HepG2 (cell line): ENCODE measurements around the gene KCNQ1OT1. TPM values are rescaled to one million over a fixed set of nuclear protein-coding genes. Genes with fewer than 3 reads are reported as not detected.

Experiments used
- ATAC-seq: fragments of 200-7000 bp; cut with Tn5 transposase; 3 replicates; pipeline ENCODE4 v1.9.1; 2020; ENCODE audit warnings: mild to moderate bottlenecking, moderate library complexity
- BruUV-seq: library from RNA; stranded (reverse); fragments of 400-500 nt; replicated peaks from 2 replicates; lab custom pipeline; 2021; lab: Mats Ljungman, UMichigan
- CTCF ChIA-PET: fragments of 300-600 bp; formaldehyde crosslinking; extraction: SDS; loops from one replicate; lab custom pipeline; 2021; ENCODE audit warnings: low total read pairs, inconsistent platforms, low intra/inter-chr PET ratio; lab: Yijun Ruan, JAX
- POLR2A ChIA-PET: fragments of 350-600 bp; sonication (Branson Sonifier 250); formaldehyde crosslinking; loops from one replicate; lab custom pipeline; 2020; ENCODE audit warnings: antibody characterized with exemption, inconsistent platforms; lab: Yijun Ruan, JAX
- DNase-seq: peaks from one replicate; pipeline ENCODE4 v3.0.0-alpha.2; 2015; ENCODE audit warnings: low spot score
- FAIRE-seq: peaks from 3 replicates; lab custom pipeline; 2011; peaks lifted over from hg19 to GRCh38; lab: Jason Lieb, UNC
- H2AFZ ChIP-seq: one replicate; pipeline ENCODE4 v1.6.1; 2011; ENCODE audit warnings: low read length, inconsistent platforms
- H3K27ac ChIP-seq: fragments of 300-600 bp; 3 replicates; pipeline ENCODE4 v1.8.0; 2011; ENCODE audit warnings: mixed run types, mild to moderate bottlenecking, mixed read lengths, low read length, inconsistent platforms; ENCODE audit not compliant: insufficient read depth; ENCODE audit errors: extremely low read length
- H3K27me3 ChIP-seq, 2 experiments: fragments of 200-600 bp in 1 of 2; 2 replicates in 1 of 2; 3 replicates in 1 of 2; pipeline versions ENCODE4 v1.6.0 to v1.8.0; 2011; ENCODE audit warnings: low read length in 2 of 2, mild to moderate bottlenecking in 2 of 2, moderate library complexity in 2 of 2, inconsistent platforms in 1 of 2; ENCODE audit not compliant: insufficient read depth in 2 of 2, control insufficient read depth in 1 of 2
- H3K36me3 ChIP-seq, 2 experiments: fragments of 200-600 bp in 1 of 2; replicated peaks in 1 of 2; 2 replicates in 1 of 2; 3 replicates in 1 of 2; pipeline versions ENCODE4 v1.5.1 to v1.8.0; 2011; ENCODE audit warnings: low read length in 2 of 2, inconsistent platforms in 1 of 2; ENCODE audit not compliant: insufficient read depth in 2 of 2, control insufficient read depth in 1 of 2
- H3K4me1 ChIP-seq: 2 replicates; pipeline ENCODE4 v1.5.1; 2012; ENCODE audit warnings: low read length, inconsistent platforms; ENCODE audit not compliant: insufficient read depth
- H3K4me2 ChIP-seq: 2 replicates; pipeline ENCODE4 v1.6.0; 2011; ENCODE audit warnings: low read depth, low read length, inconsistent platforms
- H3K4me3 ChIP-seq, 3 experiments: fragments of 200-600 bp in 1 of 3; sonication (generic), shearing (Covaris generic) in 1 of 3; replicated peaks in 1 of 3; 2 replicates each; pipeline ENCODE4 v1.5.1; 2011 to 2016; ENCODE audit warnings: low read length in 3 of 3, inconsistent platforms in 2 of 3, low read depth in 2 of 3, mild to moderate bottlenecking in 2 of 3, control low read depth in 1 of 3, mixed read lengths in 1 of 3; ENCODE audit not compliant: insufficient read depth in 1 of 3
- H3K79me2 ChIP-seq: one replicate; pipeline ENCODE4 v1.6.1; 2011; ENCODE audit warnings: low read length, inconsistent platforms; ENCODE audit not compliant: insufficient read depth
- H3K9ac ChIP-seq: 2 replicates; pipeline ENCODE4 v1.6.0; 2011; ENCODE audit warnings: mild to moderate bottlenecking, low read depth, low read length, inconsistent platforms; ENCODE audit not compliant: insufficient read depth
- H3K9me3 ChIP-seq: 2 replicates; pipeline ENCODE4 v1.5.1; 2012; ENCODE audit warnings: mild to moderate bottlenecking, low read length
- H4K20me1 ChIP-seq: 2 replicates; pipeline ENCODE4 v1.6.0; 2011; ENCODE audit warnings: inconsistent platforms, mild to moderate bottlenecking, low read length, moderate library complexity; ENCODE audit not compliant: insufficient read depth
- ATF7 ChIP-seq, 2 experiments: fragments of 450-650 bp in 1 of 2; sonication (generic) in 1 of 2; formaldehyde crosslinking in 1 of 2; IDR thresholded peaks; 2 replicates each; pipeline versions ENCODE4 v1.4.0 to v1.6.1; 2016 to 2020; ENCODE audit warnings: antibody characterized with exemption in 1 of 2, mild to moderate bottlenecking in 1 of 2, missing genetic modification reagents in 1 of 2
- GATA4 ChIP-seq: sonication (generic); IDR thresholded peaks from 2 replicates; pipeline ENCODE4 v1.6.1; 2016; ENCODE audit warnings: antibody characterized with exemption, low read depth, borderline replicate concordance
- POLR2AphosphoS2 ChIP-seq: IDR thresholded peaks from 2 replicates; pipeline ENCODE4 v1.6.1; 2011; ENCODE audit warnings: low read depth, low read length, improper control_type of control experiment
- RXRA ChIP-seq: sonication (generic); formaldehyde crosslinking; IDR thresholded peaks from 2 replicates; pipeline ENCODE4 v1.5.1; 2020; ENCODE audit warnings: missing genetic modification reagents
- SIX4 ChIP-seq: sonication (generic); formaldehyde crosslinking; IDR thresholded peaks from 2 replicates; pipeline ENCODE4 v1.4.0; 2020; ENCODE audit warnings: missing genetic modification reagents
- TRIM22 ChIP-seq: fragments of 450-650 bp; IDR thresholded peaks from 2 replicates; pipeline ENCODE4 v1.6.1; 2017
- TRIM24 ChIP-seq: sonication (generic); formaldehyde crosslinking; IDR thresholded peaks from 2 replicates; pipeline ENCODE4 v1.8.0; 2022; ENCODE audit warnings: mild to moderate bottlenecking, missing genetic modification reagents
- ZBTB40 ChIP-seq, 2 experiments: fragments of 450-650 bp in 1 of 2; sonication (generic) in 1 of 2; formaldehyde crosslinking in 1 of 2; IDR thresholded peaks; 2 replicates each; pipeline versions ENCODE4 v1.6.1 to v1.8.0; 2016 to 2022; ENCODE audit warnings: antibody characterized with exemption in 1 of 2, mild to moderate bottlenecking in 1 of 2, missing genetic modification reagents in 1 of 2
- ZNF256 ChIP-seq: sonication (generic); formaldehyde crosslinking; conservative IDR thresholded peaks from 2 replicates; pipeline ENCODE4 v1.4.0; 2020; ENCODE audit warnings: missing genetic modification reagents
- ZNF296 ChIP-seq: sonication (generic); formaldehyde crosslinking; conservative IDR thresholded peaks from 2 replicates; pipeline ENCODE4 v1.5.0; 2020; ENCODE audit warnings: mild to moderate bottlenecking, missing genetic modification reagents
- ZNF513 ChIP-seq: sonication (generic); formaldehyde crosslinking; conservative IDR thresholded peaks from 2 replicates; pipeline ENCODE4 v1.5.0; 2020; ENCODE audit warnings: missing genetic modification reagents
- ZNF629 ChIP-seq: sonication (generic); formaldehyde crosslinking; conservative IDR thresholded peaks from 2 replicates; pipeline ENCODE4 v1.5.0; 2020; ENCODE audit warnings: missing genetic modification reagents
- ZNF672 ChIP-seq: sonication (generic); formaldehyde crosslinking; IDR thresholded peaks from 2 replicates; pipeline ENCODE4 v1.8.1; 2022; ENCODE audit warnings: missing genetic modification reagents
- WGBS: methylation state at CpG from one replicate; pipeline ENCODE4 v1.1.6; 2017; ENCODE audit warnings: low lambda C conversion rate; 5-methylcytosine and 5-hydroxymethylcytosine counted together
- in situ Hi-C: cut with HindIII; loops from 2 replicates; pipeline ENCODE4 v1.10.0; 2017; ENCODE audit warnings: low pct_unique_long_range_greater_than_20kb; ENCODE audit not compliant: extremely low pct_ligation_motif_present
- intact Hi-C: fragments of 100-400 bp; cut with micrococcal nuclease; formaldehyde crosslinking; loops from one replicate; pipeline ENCODE4 v1.10.0; 2022; ENCODE audit not compliant: unreplicated experiment
- polyA plus RNA-seq, 8 experiments: library from polyadenylated mRNA; depleted of rRNA in 3 of 8; stranded (reverse) in 7 of 8; unstranded in 1 of 8; fragments of >200 nt; fragmentation: Illumina TruSeq in 4 of 8; extraction: Trizol in 4 of 8; gene quantifications; 2 replicates each; pipeline versions ENCODE4 v1.2.1 to v1.2.3, GENCODE V29; 2011 to 2016; ENCODE audit warnings: low read depth in 4 of 8, missing spikeins in 1 of 8, mixed read lengths in 1 of 8; ENCODE audit not compliant: insufficient read depth in 1 of 8
- total RNA-seq, 5 experiments: library from RNA; depleted of rRNA; stranded (reverse); fragments of >200 nt; fragmentation: Illumina TruSeq; extraction: Trizol; gene quantifications; 2 replicates each; pipeline ENCODE4 v1.2.3, GENCODE V29; 2016; ENCODE audit warnings: low read depth in 1 of 5

Gene KCNQ1OT1
- total and polyA plus RNA-seq, 2 of the 13 experiments (the other 11 are each of a cell fraction or from before 2014, with no cell fraction given) = 1.3 to 18.9 TPM

- no peak for TF ChIP-seq ATF7 (IDR thresholded peaks at IDR 0.05)
- TF ChIP-seq ATF7 (CRISPR knock-in tag; IDR thresholded peaks at IDR 0.05) = no peak
- TF ChIP-seq RXRA (CRISPR knock-in tag) = no peak
- TF ChIP-seq ZNF629 (CRISPR knock-in tag) = no peak
- no peak for TF ChIP-seq ZNF672 (CRISPR knock-in tag)
- no peak for TF ChIP-seq ZNF513 (CRISPR knock-in tag)
- TF ChIP-seq ZNF296 = no peak
- no peak for TF ChIP-seq GATA4
- no peak for TF ChIP-seq TRIM22
- no peak for TF ChIP-seq SIX4 (CRISPR knock-in tag)
- no peak for TF ChIP-seq POLR2AphosphoS2
- TF ChIP-seq TRIM24 = no peak
- TF ChIP-seq ZBTB40 (IDR thresholded peaks at IDR 0.05) = no peak
- no peak for TF ChIP-seq ZBTB40 (CRISPR knock-in tag; IDR thresholded peaks at IDR 0.05)
- no peak for TF ChIP-seq ZNF256 (CRISPR knock-in tag)
- ATAC-seq (no peak), DNase-seq (no peak), FAIRE-seq (no peak)
- CTCF ChIA-PET = no interaction called here
- H3K4me2 ChIP-seq = no peak overlapping the region
- no peak overlapping the region for H3K9ac ChIP-seq
- intact Hi-C loops (no loop called here), in situ Hi-C loops (no loop called here)
- no peaks in the 10 kb centered on the region for H3K79me2 ChIP-seq
- WGBS = 30% methylated on average over 4 of the region's 23 CpGs
- peaks cover 11 to 48% of the 10 kb centered on the region in 2 experiments for H3K27me3 ChIP-seq
- no peaks in the 10 kb centered on the region for H3K9me3 ChIP-seq
- no peaks in the 10 kb centered on the region for H3K36me3 ChIP-seq
- no peak overlapping the region for H3K4me3 ChIP-seq
- BruUV-seq = no TSS peak
- H3K4me1 ChIP-seq = peaks cover 20% of the 10 kb centered on the region
- H2AFZ ChIP-seq = no peak overlapping the region
- no peak overlapping the region for H3K27ac ChIP-seq
- POLR2A ChIA-PET = no interaction called here
- H4K20me1 ChIP-seq = no peaks in the 10 kb centered on the region
These were observed 128.1 kb downstream of the KCNQ1OT1 start for GRCh38 chr11:2571598-2572281.
